RWPE2 (cell line): ENCODE data around the gene JMJD4.

Experiments used
- ATAC-seq: fragments of 200-7000 bp; cut with Tn5 transposase; 3 replicates; pipeline ENCODE4 v1.9.1; 2021; ENCODE audit warnings: low read depth
- DNase-seq: peaks from one replicate; pipeline ENCODE4 v3.0.0-alpha.2; 2020; ENCODE audit warnings: low spot score
- H3K27ac ChIP-seq: fragments of 450-650 bp; 2 replicates; pipeline ENCODE4 v1.5.1; 2017; ENCODE audit warnings: mild to moderate bottlenecking; ENCODE audit not compliant: poor library complexity, severe bottlenecking
- H3K27me3 ChIP-seq: fragments of 250-450 bp; sonication (Bioruptor Pico); 2 replicates; pipeline ENCODE4 v1.5.1; 2021; ENCODE audit warnings: mild to moderate bottlenecking, moderate library complexity; ENCODE audit not compliant: insufficient read depth, poor library complexity, severe bottlenecking
- H3K36me3 ChIP-seq: fragments of 250-450 bp; sonication (Bioruptor Pico); 2 replicates; pipeline ENCODE4 v1.5.1; 2020; ENCODE audit warnings: low read depth, mild to moderate bottlenecking, moderate library complexity
- H3K4me1 ChIP-seq: fragments of 250-450 bp; sonication (Bioruptor Pico); 2 replicates; pipeline ENCODE4 v1.5.1; 2021; ENCODE audit warnings: mild to moderate bottlenecking, moderate library complexity; ENCODE audit not compliant: insufficient read depth, poor library complexity, severe bottlenecking
- H3K4me3 ChIP-seq: fragments of 250-450 bp; sonication (Bioruptor Pico); 2 replicates; pipeline ENCODE4 v1.5.1; 2021; ENCODE audit warnings: mild to moderate bottlenecking, moderate library complexity; ENCODE audit not compliant: severe bottlenecking
- H3K9me3 ChIP-seq: fragments of 250-450 bp; sonication (Bioruptor Pico); 2 replicates; pipeline ENCODE4 v1.5.1; 2021; ENCODE audit warnings: mild to moderate bottlenecking, moderate library complexity; ENCODE audit not compliant: severe bottlenecking
- CTCF ChIP-seq: fragments of 450-650 bp; IDR thresholded peaks from one replicate; pipeline ENCODE4 v1.5.1; 2017; ENCODE audit warnings: mild to moderate bottlenecking, moderate library complexity; ENCODE audit not compliant: poor library complexity, severe bottlenecking

Gene JMJD4

GRCh38 chr1:227740401-227740960 lies 5.4 kb upstream of the JMJD4 start:
- TF ChIP-seq CTCF = no peak
- no peaks in the 10 kb centered on the region for H3K36me3 ChIP-seq
- H3K4me1 ChIP-seq = no peaks in the 10 kb centered on the region
- ATAC-seq = no peak
- no peaks in the 10 kb centered on the region for H3K9me3 ChIP-seq
- H3K27ac ChIP-seq = no peak overlapping the region
- no peaks in the 10 kb centered on the region for H3K27me3 ChIP-seq
- no peak overlapping the region for H3K4me3 ChIP-seq
- DNase-seq = no peak

- DNase-seq (no peak), ATAC-seq (no peak)
- no peak overlapping the region for H3K27ac ChIP-seq
These were observed 4.5 kb upstream of the JMJD4 start for GRCh38 chr1:227739636-227740035.

GRCh38 chr1:227738820-227739219 lies 3.7 kb upstream of the JMJD4 start:
- Histone ChIP-seq H3K36me3 (no peaks in the 10 kb centered on the region), H3K27me3 (no peaks in the 10 kb centered on the region), H3K9me3 (no peaks in the 10 kb centered on the region), H3K4me1 (no peaks in the 10 kb centered on the region), H3K4me3 (no peak overlapping the region), H3K27ac (no peak overlapping the region)
- DNase-seq (no peak), ATAC-seq (no peak)
- no peak for TF ChIP-seq CTCF

More at GRCh38 chr1:227739636-227740035, 4.5 kb upstream of the JMJD4 start:
- no peaks in the 10 kb centered on the region for H3K4me1 ChIP-seq
- no peak for TF ChIP-seq CTCF
- no peak overlapping the region for H3K4me3 ChIP-seq
- H3K27me3 ChIP-seq = no peaks in the 10 kb centered on the region
- no peaks in the 10 kb centered on the region for H3K36me3 ChIP-seq
- H3K9me3 ChIP-seq = no peaks in the 10 kb centered on the region

GRCh38 chr1:227736814-227737432 lies 1.8 kb upstream of the JMJD4 start:
- no peak overlapping the region for H3K4me3 ChIP-seq
- H3K27ac ChIP-seq = no peak overlapping the region
- ATAC-seq (no peak), DNase-seq (no peak)
- no peaks in the 10 kb centered on the region for H3K27me3 ChIP-seq
- no peaks in the 10 kb centered on the region for H3K4me1 ChIP-seq
- H3K36me3 ChIP-seq = no peaks in the 10 kb centered on the region
- TF ChIP-seq CTCF = no peak
- H3K9me3 ChIP-seq = no peaks in the 10 kb centered on the region
